ENCODE measurements around the gene URI1.

DNA sequence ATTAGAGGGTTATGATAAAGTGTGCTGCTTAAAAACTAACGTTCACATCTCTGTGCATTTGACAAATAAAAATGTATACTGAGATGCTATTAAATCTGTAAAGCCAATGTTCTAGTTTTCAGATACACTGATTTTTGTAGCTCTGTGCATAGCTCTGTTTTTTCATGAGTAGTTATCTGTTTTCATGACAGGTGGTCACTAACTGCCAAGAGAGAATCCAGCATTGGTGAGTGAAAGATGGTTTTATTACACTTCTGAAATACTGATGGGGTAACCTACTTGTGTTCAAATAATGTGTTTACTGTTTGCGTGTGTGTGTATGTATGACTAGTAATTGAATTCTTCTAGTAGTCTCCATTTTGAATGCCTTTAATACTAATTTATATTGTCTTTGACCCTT is 29.0 kb downstream of the URI1 start:
- TF ChIP-seq MYC (IDR thresholded peaks at IDR 0.05; ENCODE audit: low read depth, low read length), result no peak
- TF ChIP-seq, protein P1, sequence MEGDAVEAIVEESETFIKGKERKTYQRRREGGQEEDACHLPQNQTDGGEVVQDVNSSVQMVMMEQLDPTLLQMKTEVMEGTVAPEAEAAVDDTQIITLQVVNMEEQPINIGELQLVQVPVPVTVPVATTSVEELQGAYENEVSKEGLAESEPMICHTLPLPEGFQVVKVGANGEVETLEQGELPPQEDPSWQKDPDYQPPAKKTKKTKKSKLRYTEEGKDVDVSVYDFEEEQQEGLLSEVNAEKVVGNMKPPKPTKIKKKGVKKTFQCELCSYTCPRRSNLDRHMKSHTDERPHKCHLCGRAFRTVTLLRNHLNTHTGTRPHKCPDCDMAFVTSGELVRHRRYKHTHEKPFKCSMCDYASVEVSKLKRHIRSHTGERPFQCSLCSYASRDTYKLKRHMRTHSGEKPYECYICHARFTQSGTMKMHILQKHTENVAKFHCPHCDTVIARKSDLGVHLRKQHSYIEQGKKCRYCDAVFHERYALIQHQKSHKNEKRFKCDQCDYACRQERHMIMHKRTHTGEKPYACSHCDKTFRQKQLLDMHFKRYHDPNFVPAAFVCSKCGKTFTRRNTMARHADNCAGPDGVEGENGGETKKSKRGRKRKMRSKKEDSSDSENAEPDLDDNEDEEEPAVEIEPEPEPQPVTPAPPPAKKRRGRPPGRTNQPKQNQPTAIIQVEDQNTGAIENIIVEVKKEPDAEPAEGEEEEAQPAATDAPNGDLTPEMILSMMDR (IDR thresholded peaks at IDR 0.05; ENCODE audit: low read depth, low read length), result no peak
